ENCODE data around the gene EPRS1.
"Not testable (repeated sequence)": the region's sequence is repeated elsewhere in the genome, so short reads cannot be mapped to it uniquely, and the experiment has no call there.

EPRS1 gene

GRCh38 chr1:220040028-220040596 lies 6.2 kb downstream of the EPRS1 start:
- DNase-seq (ENCODE audit: low spot score): no peak

- no peak for DNase-seq (ENCODE audit: low spot score)
Measured at GRCh38 chr1:220038640-220039039, 7.7 kb downstream of the EPRS1 start.

- DNase-seq (ENCODE audit: low spot score): not testable (repeated sequence)
Measured at GRCh38 chr1:220037810-220038209, 8.5 kb downstream of the EPRS1 start.

GRCh38 chr1:220032911-220033310 lies 13.4 kb downstream of the EPRS1 start:
- DNase-seq (ENCODE audit: low spot score): no peak

GRCh38 chr1:220031287-220031686 lies 15.0 kb downstream of the EPRS1 start:
- DNase-seq (ENCODE audit: low spot score): no peak

- DNase-seq (ENCODE audit: low spot score): no peak
Measured at GRCh38 chr1:220028346-220028895, 17.9 kb downstream of the EPRS1 start.

- no peak for DNase-seq (ENCODE audit: low spot score)
Measured at GRCh38 chr1:220019071-220019470, 27.2 kb downstream of the EPRS1 start.

- DNase-seq (ENCODE audit: low spot score): no peak
Measured at GRCh38 chr1:220013497-220013896, 32.8 kb downstream of the EPRS1 start.

- DNase-seq (ENCODE audit: low spot score): no peak
Measured at GRCh38 chr1:220012259-220012658, 34.0 kb downstream of the EPRS1 start.

GRCh38 chr1:220011620-220012019 lies 34.7 kb downstream of the EPRS1 start:
- DNase-seq (ENCODE audit: low spot score): no peak

GRCh38 chr1:220007438-220007837 lies 38.9 kb downstream of the EPRS1 start:
- DNase-seq (ENCODE audit: low spot score): no peak

- no peak for DNase-seq (ENCODE audit: low spot score)
Measured at GRCh38 chr1:220005489-220005888, 40.8 kb downstream of the EPRS1 start.

GRCh38 chr1:220003610-220004299 lies 42.5 kb downstream of the EPRS1 start:
- no peak for DNase-seq (ENCODE audit: low spot score)

- no peak for DNase-seq (ENCODE audit: low spot score)
Measured at GRCh38 chr1:220003015-220003414, 43.3 kb downstream of the EPRS1 start.

GRCh38 chr1:220001095-220001501 lies 45.2 kb downstream of the EPRS1 start:
- no peak for DNase-seq (ENCODE audit: low spot score)

GRCh38 chr1:219999821-220000220 lies 46.5 kb downstream of the EPRS1 start:
- no peak for DNase-seq (ENCODE audit: low spot score)

All from SK-N-DZ (cell line).